ENCODE measurements around the gene CERS2. TPM values are rescaled to one million over a fixed set of nuclear protein-coding genes. Genes with fewer than 3 reads are reported as not detected.

Gene CERS2
- total and polyA plus RNA-seq, 2 of the 13 experiments (the other 11 are each of a cell fraction or from before 2014, with no cell fraction given): 269 to 298 TPM

DNA sequence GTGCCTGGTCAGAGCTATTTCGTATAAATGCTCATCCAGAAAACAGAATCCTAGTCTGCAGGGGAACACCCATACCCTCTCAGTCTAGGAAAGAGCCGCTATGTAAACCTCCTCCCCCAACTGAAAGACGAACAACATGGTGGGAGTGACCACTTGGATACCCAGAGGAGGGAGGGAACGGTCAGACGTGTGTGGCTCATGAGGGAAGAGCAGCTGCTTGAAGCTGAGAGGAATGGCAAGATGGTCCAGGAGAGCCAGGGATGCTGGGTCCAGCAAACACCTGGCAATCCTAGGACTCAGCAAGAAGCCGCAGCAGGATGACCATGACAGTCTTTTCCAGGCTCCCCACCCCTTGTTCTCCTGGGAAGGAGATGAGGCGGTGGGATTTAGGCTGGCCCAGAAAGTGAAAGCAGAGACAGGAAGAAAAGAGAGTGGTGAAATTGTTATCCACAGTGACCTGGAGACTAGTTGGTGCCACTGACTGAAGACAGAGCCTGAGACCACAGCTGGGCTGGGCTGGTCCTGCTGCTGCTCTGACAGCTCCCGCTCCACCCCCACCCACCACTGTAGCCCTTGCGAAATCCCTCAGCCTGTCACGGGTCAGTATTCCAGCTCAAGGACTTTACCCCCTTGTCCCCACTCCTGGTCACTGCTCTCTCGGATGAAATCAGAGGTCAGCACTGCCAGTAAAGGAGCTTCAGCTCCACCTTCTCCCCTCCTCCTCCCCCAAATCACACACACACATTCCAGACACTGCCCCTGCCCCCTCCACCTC, 3.6 kb downstream of the CERS2 start (continued):
- peak; percentile 96 for TF ChIP-seq SAP130 (CRISPR knock-in tag; IDR thresholded peaks at IDR 0.05; ENCODE audit: low read depth)
- TF ChIP-seq FOXC1 (CRISPR knock-in tag; IDR thresholded peaks at IDR 0.05; ENCODE audit: borderline replicate concordance): peak; percentile 27; the same call in 1 of the 2 replicates
- no peak for TF ChIP-seq ZNF20 (CRISPR knock-in tag; IDR thresholded peaks at IDR 0.05)
- TF ChIP-seq, protein P1, sequence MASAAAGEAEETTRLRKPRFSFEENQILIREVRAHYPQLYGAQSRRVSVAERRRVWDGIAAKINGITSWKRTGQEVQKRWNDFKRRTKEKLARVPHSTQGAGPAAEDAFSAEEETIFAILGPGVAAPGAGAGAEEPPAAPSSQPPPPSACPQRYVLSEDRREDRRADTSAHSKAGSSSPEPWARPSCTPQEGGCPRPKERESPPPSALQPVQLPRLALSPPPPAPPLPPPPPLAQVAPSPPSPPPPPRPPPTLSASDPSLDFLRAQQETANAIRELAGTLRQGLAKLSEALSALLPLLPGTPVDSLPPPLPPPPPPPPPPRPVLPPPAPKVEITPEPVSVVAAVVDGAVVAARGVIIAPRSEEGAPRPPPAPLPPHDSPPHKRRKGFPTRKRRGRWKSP (CRISPR knock-in tag; IDR thresholded peaks at IDR 0.05): peak; percentile 60; the same call in 1 of the 2 replicates
- peak; percentile 96 for TF ChIP-seq KDM6A (CRISPR knock-in tag; IDR thresholded peaks at IDR 0.05; ENCODE audit: low read depth)
- peak; percentile 92 for TF ChIP-seq ARNTL (CRISPR knock-in tag; IDR thresholded peaks at IDR 0.05)
- peak; percentile 68; the same call in 1 of the 2 replicates for TF ChIP-seq MEF2D (CRISPR knock-in tag; IDR thresholded peaks at IDR 0.05)
- no peak for TF ChIP-seq REXO4 (CRISPR knock-in tag; IDR thresholded peaks at IDR 0.05; ENCODE audit: borderline replicate concordance)
- TF ChIP-seq TOPORS (CRISPR knock-in tag; IDR thresholded peaks at IDR 0.05): 0 out of 2 replicates have a peak, but pooled peaks have one; percentile 44
- TF ChIP-seq PHF20 (CRISPR knock-in tag; IDR thresholded peaks at IDR 0.05): 0 out of 2 replicates have a peak, but pooled peaks have one; percentile 44
- peak; percentile 80 for TF ChIP-seq ISL2 (CRISPR knock-in tag; IDR thresholded peaks at IDR 0.05)
- peak; percentile 87; the same call in 1 of the 2 replicates for TF ChIP-seq HMG20B (CRISPR knock-in tag; conservative IDR thresholded peaks at IDR 0.05)
- TF ChIP-seq, protein P2, sequence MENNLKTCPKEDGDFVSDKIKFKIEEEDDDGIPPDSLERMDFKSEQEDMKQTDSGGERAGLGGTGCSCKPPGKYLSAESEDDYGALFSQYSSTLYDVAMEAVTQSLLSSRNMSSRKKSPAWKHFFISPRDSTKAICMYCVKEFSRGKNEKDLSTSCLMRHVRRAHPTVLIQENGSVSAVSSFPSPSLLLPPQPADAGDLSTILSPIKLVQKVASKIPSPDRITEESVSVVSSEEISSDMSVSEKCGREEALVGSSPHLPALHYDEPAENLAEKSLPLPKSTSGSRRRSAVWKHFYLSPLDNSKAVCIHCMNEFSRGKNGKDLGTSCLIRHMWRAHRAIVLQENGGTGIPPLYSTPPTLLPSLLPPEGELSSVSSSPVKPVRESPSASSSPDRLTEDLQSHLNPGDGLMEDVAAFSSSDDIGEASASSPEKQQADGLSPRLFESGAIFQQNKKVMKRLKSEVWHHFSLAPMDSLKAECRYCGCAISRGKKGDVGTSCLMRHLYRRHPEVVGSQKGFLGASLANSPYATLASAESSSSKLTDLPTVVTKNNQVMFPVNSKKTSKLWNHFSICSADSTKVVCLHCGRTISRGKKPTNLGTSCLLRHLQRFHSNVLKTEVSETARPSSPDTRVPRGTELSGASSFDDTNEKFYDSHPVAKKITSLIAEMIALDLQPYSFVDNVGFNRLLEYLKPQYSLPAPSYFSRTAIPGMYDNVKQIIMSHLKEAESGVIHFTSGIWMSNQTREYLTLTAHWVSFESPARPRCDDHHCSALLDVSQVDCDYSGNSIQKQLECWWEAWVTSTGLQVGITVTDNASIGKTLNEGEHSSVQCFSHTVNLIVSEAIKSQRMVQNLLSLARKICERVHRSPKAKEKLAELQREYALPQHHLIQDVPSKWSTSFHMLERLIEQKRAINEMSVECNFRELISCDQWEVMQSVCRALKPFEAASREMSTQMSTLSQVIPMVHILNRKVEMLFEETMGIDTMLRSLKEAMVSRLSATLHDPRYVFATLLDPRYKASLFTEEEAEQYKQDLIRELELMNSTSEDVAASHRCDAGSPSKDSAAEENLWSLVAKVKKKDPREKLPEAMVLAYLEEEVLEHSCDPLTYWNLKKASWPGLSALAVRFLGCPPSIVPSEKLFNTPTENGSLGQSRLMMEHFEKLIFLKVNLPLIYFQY (CRISPR knock-in tag; IDR thresholded peaks at IDR 0.05; ENCODE audit: borderline replicate concordance): peak; percentile 44; the same call in 1 of the 2 replicates
- TF ChIP-seq NCOA2 (CRISPR knock-in tag; IDR thresholded peaks at IDR 0.05): peak; percentile 88
- TF ChIP-seq TARDBP (CRISPR knock-in tag; IDR thresholded peaks at IDR 0.05): peak; percentile 81; the same call in 1 of the 2 replicates
- TF ChIP-seq ZNF333 (CRISPR knock-in tag; IDR thresholded peaks at IDR 0.05; ENCODE audit: borderline replicate concordance): no peak
- TF ChIP-seq, protein P3, sequence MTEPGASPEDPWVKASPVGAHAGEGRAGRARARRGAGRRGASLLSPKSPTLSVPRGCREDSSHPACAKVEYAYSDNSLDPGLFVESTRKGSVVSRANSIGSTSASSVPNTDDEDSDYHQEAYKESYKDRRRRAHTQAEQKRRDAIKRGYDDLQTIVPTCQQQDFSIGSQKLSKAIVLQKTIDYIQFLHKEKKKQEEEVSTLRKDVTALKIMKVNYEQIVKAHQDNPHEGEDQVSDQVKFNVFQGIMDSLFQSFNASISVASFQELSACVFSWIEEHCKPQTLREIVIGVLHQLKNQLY (CRISPR knock-in tag; IDR thresholded peaks at IDR 0.05): peak; percentile 89
- no peak for TF ChIP-seq CHD4 (IDR thresholded peaks at IDR 0.05; ENCODE audit: borderline replicate concordance, low read length)
- TF ChIP-seq ISX (CRISPR knock-in tag; conservative IDR thresholded peaks at IDR 0.05): no peak
- TF ChIP-seq, protein P4, sequence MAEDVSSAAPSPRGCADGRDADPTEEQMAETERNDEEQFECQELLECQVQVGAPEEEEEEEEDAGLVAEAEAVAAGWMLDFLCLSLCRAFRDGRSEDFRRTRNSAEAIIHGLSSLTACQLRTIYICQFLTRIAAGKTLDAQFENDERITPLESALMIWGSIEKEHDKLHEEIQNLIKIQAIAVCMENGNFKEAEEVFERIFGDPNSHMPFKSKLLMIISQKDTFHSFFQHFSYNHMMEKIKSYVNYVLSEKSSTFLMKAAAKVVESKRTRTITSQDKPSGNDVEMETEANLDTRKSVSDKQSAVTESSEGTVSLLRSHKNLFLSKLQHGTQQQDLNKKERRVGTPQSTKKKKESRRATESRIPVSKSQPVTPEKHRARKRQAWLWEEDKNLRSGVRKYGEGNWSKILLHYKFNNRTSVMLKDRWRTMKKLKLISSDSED (CRISPR knock-in tag; IDR thresholded peaks at IDR 0.05): no peak
- TF ChIP-seq BORCS8-MEF2B (CRISPR knock-in tag; IDR thresholded peaks at IDR 0.05): 0 out of 2 replicates have a peak, but pooled peaks have one; percentile 5
- TF ChIP-seq SPEN (CRISPR knock-in tag; IDR thresholded peaks at IDR 0.05; ENCODE audit: low read depth): peak; percentile 89
